ENCODE data around the gene AZU1.

Gene AZU1

DNA sequence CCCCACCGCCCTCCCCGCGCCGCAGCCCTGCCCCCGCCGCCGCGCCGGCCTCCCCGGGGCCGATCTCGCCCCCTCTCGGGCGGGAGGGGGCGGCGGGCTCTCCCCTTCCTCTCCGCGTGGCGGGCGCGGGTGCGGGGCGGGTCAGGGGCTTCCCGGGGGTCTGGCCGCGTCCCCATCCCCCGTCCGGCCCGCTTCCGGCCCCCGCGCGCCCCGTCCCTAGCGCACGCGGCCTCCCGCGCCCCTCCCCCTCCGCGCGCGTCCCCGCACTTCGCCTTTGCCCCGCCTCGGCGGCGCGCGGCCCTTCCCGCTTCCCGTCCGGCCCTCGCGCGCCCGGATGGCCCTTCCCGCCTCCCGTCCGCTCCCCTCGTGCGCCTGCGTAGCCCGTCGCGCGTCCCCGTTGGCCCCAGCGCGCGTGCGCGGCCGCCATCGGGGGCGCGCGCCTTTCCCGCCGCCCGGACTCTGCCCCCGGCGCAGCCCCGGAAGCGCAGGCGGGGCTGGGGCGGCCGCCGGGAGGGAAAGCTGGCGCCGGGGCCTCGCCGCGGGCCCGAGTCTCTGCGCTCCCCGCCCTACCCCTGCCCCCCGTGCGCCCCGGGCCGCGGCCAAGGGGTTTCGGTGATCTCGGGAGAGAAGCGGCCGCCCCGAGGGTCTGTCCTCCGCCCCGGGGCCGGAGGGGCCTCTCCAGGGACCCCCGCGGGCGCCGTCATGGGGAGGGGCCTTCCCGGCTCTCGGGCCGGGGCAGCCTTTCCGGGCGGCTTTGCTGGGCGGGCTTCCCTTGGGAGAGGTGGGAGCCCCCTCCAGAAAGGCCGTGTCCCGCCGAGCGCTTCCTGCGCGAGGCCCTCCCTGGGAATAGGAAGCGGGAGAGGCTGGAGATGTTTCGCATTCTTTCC, 29.9 kb upstream of the AZU1 start:
- peak; percentile 93 for DNase-seq (ENCODE audit: low spot score)

DNA sequence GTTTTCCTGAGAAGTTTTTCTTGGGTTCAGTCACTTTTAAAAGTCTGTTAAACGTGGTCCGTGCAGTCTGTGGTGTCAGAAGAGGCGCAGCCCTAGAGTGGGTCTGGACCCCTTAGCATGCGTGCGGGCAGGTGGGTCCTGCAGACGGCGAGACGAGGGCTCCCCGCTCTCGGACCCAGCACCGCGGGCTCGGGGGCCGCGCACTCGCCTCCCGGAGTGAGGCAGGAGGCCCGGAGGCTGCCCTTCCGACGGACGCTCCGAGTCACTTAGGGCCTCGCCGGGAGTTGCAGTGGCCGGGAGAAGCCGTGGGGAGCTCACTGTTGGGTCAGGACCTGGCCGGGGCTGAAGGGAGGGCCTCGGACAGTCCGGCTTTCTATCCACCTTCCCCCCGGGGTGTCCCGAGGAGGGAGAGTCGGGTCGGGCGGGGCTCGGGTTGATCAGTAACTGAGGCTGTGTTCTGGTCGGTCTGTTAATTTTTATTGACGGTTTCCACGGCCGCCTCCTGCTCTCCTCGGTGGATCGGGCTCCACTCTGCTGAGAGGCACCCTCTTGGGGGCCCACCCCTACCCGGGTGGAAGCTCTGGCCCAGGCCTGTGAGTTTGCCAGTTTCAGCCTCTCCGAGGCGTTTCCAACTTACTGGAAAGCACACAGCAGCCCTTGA, 29.1 kb upstream of the AZU1 start:
- no peak for DNase-seq (ENCODE audit: low spot score)

DNA sequence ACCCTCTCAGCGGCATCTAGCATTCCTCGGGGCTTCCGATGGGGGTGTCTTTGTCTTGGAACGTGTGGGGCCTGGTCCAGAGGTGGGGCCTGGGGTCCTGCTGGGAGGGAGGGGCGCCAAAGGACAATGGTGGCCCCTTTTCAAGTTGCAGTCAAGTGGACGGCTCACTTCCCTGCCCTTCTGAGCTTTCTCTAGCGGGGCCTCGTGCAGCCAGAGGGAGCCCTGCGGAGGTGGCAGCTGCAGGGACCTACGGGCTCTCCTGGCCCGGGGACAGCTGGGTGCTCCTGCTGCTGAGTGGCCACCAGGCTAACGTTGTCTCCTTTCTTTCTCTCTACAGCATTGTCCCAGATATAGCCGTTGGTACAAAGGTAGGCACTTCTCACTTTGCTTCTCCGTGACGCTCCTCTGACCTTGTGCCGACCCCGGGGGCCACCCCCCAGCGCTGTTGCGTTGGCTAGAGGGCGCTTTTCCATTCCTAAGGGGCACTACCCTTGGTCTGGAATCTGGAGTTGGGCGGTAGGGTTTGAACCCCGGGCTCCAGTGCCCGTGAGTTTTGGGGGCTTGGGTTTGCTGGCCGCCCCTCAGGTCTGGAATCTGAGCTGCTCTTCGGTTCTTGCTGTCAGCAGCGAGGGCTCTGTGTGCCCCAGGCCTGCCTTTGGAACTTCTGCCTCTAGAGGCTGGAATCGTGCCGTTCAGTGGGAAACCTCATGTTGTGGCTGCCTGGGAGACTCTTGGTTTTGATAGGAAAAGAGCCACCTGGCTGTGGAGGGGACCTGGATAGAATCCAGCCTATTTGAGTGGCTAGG, 28.4 kb upstream of the AZU1 start:
- no peak for DNase-seq (ENCODE audit: low spot score)

DNA sequence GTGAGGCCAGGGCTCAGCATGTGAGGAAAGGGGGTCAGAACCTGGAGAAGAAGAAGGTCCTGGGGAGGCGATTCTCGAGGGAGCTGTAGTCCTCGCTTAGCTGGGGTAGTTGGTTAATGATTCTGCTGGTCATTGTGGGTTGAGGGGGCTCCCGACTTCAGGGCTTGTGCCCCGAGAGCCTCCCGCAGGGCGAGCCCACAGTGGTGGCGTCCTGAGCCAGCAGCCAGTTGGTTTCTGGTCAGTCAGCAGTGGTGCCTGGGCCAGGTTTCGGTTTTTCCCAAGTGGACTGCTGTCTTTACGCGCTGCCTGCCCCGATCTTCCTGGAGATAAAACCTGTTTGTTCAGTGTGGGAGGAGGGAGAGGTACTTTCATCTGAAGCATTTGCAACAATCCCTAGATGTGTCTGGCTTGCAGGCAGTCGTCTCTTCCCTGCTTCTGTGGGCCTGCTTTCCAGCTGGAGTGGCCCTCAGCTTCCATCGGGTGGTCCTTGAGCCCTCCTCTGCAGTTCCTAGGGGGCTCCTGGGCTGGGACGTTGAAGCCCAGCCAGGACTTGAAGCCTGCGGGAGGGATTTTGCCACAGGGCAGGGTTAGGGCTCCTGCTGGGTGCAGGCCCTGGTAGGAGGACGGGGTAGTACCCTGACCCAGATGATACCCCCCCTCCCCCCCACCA, 27.1 kb upstream of the AZU1 start:
- DNase-seq (ENCODE audit: low spot score): no peak

DNA sequence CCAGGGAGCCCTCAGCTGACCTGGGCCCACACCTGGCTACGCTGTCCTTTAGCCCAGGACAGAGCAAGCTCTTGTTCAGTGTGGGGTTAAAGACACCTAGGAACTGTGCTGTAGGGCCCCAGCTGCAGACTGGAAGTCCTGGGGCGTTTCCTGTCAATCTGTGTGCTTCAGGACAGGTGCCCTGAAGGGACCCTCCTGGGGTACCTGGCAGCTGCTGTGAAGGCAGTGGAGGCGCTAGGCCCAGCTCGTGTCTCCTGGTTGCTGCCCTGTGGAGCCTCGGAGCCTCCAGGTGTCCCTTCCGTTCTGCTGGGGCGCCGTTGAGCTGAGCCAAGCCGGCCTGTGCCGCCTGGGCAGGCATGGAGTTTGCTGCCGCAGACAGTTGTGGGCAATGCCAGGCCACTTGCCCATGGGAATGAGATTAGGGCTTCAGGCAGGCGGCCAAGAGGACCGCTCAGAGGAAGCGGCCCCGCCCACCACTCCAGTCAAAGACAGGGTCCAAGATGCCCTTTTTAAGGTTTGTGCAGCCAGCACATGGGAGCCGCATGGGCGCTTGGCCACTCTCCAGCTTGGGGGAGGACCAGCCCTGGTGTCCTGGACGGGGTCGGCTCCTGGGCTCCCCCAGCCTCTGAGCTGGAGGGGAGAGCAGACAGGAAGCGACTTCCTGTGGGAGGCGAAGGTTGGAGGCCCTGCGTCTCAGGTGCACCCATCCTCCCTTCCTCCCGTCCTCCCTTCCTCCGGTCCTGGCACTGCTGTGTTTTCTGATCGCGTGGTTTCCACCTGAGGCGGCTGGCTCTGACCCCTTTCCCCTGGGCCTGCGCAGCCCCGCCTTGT, 26.4 kb upstream of the AZU1 start:
- DNase-seq (ENCODE audit: low spot score): no peak

DNA sequence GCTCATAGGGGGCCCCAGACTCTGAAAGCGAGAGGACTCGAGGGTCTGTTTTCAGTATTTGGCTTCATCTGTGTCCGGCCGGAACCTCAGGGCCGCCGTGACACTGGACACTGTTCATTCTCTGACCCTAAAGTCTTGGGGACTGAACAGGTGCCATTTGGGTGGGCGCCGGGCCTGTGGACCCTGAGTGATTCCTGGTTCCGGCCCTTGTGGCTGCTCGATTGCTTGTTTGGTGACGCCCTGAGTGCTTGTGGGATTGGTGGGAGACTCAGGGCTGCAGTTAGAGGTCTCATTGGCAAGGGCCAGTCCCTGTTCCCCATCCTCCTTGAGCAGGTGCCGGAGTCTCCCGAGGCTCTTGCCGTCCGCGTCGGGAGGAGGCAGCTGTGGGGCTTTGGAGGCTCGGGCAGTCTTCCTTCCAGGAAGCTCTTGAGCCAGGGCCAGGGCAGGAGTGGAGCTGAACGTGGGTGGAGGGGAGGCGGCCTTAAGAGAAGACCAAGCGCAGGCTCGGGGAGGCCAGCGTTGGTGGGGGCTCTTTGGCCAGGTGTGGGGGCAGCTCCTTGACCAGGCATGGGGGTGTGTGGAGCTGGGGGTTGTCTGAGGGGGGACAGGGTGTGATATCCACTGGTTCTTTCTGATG, 25.7 kb upstream of the AZU1 start:
- no peak for DNase-seq (ENCODE audit: low spot score)

DNA sequence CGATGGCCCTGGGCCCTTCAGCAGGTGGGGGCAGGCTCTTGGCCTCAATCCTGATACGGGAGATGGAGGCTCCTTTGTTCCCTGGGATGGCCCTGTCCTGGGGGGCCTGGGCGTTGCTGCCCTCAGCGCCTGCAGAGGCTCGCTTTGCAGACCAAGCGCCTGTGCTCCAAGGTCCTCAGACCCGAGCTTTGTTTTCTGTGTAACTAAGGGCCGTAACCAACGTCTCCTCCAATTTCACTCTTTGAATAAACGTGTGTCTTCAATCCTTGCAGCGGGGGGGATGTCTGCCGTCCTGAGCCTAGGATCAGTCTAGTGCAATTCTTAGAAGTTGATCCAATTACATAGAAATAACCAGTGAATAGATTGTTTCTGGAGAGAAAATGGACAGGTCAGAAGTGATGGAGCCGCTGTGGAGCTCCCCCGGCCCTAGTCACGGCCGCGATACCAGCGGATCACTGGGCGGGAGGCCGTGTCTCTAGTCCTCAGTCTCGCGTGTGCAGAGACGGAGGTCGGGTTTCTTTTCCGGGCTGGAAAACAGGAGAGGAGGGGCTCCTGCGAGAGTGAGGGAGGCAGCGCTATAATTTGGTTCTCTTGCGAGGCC, 25.0 kb upstream of the AZU1 start:
- DNase-seq (ENCODE audit: low spot score): no peak

DNA sequence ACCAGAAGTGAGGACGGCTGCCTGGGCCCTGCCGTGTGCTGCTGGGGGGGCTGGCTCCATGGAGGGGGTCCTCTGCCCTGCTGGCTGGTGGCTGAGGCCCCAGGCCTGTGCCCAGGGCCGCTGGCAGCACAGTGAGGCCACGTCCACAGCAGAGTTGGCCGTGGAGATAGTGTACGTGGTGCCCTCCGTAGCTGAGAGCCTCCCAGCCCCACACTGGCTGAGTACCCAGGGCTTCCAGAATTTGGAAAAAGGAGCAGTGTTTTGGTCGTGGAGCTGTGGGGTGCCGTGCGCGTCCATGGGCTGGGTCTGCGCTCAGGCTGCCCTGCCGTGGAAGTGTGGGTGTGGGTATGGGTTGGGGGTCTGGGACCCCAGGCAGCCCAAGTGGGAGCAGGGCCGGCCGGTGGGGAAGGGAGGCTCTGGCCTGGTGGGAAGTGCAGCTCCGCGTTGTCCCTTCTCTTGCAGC, 24.5 kb upstream of the AZU1 start:
- no peak for DNase-seq (ENCODE audit: low spot score)

DNA sequence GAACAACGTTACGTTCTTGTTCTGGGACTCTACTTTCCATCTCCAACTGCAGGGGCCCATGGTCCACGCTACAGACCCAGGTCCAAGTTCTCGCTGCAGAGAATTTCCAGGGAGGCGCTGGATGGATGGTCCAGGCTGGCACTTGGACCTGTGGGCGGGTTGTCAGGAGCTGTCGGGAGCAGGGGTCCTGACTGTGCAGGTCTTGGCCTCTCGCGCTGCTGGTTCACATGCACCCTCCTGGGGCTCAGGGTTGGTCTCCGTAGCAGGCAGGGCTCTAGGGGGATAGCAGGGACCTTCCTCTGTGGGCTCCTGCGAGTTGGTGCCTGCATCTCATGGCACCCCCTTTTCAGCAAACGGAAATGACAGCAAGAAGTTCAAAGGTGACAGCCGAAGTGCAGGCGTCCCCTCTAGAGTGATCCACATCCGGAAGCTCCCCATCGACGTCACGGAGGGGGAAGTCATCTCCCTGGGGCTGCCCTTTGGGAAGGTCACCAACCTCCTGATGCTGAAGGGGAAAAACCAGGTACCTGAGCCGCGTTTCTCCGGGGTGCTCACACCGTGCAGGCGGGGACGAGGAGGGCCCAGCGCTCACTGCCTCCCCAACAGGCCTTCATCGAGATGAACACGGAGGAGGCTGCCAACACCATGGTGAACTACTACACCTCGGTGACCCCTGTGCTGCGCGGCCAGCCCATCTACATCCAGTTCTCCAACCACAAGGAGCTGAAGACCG, 23.8 kb upstream of the AZU1 start:
- no peak for DNase-seq (ENCODE audit: low spot score)

DNA sequence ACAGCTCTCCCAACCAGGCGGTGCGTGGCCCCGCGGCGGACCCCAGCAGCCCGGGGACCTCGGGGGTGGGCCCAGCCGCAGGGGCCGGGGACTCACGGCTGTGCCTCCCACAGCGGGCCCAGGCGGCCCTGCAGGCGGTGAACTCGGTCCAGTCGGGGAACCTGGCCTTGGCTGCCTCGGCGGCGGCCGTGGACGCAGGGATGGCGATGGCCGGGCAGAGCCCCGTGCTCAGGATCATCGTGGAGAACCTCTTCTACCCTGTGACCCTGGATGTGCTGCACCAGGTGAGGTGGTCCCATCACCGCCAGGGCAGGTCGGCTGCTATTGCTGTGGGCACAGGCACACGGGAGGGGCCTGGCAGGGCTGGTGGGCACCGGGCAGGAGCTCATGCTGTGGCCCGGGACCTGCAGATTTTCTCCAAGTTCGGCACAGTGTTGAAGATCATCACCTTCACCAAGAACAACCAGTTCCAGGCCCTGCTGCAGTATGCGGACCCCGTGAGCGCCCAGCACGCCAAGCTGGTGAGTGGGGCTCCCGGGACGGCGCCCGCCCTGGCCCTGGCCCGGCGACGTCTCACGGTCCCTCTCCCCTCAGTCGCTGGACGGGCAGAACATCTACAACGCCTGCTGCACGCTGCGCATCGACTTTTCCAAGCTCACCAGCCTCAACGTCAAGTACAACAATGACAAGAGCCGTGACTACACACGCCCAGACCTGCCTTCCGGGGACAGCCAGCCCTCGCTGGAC, 23.0 kb upstream of the AZU1 start:
- DNase-seq (ENCODE audit: low spot score): no peak

DNA sequence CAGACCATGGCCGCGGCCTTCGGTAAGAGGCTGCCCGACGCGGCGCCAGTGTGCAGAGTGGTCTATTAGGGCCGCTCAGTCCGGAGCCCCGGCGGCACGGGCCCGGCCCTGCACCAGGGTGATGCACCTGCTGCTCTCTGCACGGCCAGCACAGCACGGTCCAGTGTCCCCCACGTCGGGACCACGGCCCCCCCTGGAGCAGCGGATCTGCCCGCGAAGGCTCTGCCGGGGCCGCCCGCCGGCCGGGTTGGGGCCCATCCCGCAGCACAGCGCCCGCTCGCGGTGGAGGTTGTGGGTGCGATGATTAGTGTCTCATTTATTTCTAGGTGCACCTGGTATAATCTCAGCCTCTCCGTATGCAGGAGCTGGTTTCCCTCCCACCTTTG, 22.5 kb upstream of the AZU1 start:
- no peak for DNase-seq (ENCODE audit: low spot score)

DNA sequence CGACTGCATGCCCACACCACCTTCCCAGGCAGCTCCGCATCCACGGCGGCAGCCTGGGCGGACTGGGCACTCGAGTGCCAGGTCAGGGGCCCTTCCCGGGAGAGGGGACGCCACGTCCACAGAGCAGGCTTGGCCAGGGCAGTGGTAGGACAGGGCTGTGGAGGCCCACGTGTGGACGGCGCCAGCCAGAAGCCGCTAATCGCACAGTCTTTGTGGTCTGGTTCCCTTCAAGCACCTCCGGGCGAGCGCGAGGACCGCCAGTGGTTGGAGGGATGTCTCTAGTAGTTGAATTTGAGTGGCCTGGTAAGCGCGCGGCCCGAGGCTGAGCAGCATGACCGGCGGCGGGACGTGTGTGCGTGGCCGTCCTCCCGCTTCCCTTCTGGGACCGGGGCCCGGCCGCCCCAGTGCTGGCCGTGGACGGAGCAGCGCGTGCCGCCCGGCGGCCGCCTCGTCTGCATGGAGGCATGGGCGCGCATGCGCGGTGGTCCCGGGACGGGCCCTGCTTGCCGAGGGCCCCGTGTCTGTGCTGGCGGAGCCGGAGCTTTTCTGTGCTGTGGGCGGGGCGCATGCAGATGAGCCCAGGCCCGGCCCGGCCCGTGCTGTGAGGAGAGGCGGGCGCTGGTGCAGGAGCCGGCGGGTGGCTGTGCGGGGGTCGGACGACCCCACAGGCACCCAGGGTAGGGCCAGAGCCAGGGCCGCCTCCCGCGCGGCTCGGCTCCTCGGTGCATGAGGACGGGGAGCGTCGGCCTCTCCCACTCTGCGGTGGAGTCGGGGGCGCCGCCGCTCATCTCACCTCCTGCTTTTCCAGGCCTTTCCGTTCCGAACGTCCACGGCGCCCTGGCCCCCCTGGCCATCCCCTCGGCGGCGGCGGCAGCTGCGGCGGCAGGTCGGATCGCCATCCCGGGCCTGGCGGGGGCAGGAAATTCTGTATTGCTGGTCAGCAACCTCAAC, 21.8 kb upstream of the AZU1 start:
- no peak for DNase-seq (ENCODE audit: low spot score)

DNA sequence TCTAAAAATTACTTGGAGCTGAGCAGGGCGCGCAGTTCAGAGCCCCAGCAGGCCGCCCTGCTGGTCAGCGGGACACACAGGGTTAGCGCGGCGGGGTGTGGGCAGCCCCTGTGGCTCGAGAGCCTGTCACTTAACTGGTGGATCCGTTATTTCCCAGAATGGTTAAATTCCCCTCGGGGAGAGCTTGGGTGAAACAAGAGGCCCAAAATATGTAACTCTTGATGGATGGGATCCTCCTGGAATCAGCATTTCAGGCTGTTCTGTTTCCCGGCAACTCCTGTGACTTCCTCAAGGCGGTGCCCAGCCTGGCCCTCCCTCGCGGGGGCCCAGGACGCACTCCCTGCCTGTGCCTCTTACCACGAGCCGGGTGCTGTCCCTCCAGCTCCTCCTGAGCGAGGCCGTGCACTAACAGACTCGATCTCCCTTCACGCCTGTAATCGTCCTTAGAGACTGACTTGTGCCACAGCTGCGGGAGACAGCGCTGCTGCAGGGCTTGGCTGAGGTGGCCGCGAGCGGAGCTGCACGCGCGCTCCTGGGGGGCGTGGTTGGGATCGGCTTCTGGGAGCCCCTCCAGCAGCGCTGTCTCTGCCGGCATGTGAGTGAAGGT, 20.7 kb upstream of the AZU1 start:
- no peak for DNase-seq (ENCODE audit: low spot score)

DNA sequence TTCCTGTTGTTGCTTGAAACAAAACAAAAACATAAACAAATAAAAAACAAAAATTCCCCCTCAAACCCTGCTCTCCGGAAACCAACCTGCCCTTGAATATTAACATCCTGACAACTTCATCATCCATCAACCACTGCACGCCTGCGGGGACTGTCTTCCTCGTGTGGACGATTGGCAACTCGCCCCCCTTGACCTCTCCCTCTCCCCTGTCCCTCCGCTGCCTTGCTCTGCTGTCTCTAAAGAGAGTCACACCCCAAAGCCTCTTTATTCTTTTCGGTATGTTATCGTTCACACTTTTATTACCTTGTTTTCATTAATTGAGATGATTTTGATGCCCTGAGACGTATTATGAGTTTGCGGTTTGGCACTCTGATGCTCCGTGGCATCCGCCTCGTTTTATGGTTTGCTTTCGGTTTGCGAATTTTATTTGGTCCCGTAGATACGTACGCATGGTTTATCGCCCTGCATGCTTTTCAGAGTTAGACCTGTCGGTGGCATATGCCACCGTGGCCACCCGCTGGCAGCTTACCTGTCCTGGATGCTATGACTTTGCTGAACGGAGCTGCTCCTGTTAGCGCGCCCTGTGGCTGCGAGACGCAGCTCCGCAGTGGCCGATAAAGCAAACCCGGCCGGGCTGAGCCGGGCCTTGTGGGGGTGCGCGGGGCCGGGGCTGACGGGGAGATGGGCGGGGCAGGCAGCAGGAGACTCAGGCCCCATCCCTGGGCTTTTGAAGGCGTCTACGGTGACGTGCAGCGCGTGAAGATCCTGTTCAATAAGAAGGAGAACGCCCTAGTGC, 19.8 kb upstream of the AZU1 start:
- DNase-seq (ENCODE audit: low spot score): no peak

DNA sequence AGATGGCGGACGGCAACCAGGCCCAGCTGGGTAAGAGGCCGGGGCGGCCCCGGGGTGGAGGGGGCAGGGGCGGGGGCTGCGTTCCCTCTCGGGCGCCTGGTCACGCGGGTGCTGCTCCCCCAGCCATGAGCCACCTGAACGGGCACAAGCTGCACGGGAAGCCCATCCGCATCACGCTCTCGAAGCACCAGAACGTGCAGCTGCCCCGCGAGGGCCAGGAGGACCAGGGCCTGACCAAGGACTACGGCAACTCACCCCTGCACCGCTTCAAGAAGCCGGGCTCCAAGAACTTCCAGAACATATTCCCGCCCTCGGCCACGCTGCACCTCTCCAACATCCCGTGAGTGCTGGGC, 19.2 kb upstream of the AZU1 start:
- no peak for DNase-seq (ENCODE audit: low spot score)

DNA sequence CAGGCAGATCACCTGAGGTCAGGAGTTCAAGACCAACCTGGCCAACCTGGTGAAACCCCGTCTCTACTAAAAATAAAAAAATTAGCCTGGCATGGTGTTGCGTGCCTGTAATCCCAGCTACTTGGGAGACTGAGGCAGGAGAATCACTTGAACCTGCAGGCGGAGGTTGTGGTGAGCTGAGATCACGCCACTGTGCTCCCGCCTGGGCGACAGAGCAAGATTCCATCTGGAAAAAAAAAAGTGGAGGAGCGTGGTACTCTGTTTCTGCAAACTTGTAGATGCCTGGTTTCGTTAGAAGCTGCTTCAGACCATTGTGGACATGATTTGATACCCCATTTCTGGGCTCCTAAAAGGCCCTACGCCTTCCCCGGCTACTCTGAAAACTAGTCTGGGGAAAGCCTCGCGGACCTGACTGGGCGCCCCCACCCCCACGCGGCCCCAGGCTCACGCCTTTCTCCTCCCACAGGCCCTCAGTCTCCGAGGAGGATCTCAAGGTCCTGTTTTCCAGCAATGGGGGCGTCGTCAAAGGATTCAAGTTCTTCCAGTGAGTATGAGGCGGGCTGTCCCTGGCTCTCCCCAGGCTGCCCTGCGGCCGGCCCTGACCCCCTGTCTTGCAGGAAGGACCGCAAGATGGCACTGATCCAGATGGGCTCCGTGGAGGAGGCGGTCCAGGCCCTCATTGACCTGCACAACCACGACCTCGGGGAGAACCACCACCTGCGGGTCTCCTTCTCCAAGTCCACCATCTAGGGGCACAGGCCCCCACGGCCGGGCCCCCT, 17.4 kb upstream of the AZU1 start:
- DNase-seq (ENCODE audit: low spot score): no peak

Data from activated CD4-positive, alpha-beta T cell treated with anti-CD3 and anti-CD28 coated beads, Interleukin-2, Interleukin-4, amounts not matched to agents 100 ng/mL and 50 ng/mL, durations not matched to agents 16 hours and 8 hours (primary cell).